Neutrophil (primary cell): Measurements from ENCODE around the gene IRAK3.
"Not testable (repeated sequence)": the region's sequence is repeated elsewhere in the genome, so short reads cannot be mapped to it uniquely, and the experiment has no call there.

Experiments
- H3K27ac ChIP-seq: fragments of 200-600 bp; sonication (generic); 2 replicates; pipeline ENCODE4 v1.5.1; 2016; ENCODE audit warnings: mild to moderate bottlenecking, moderate library complexity
- H3K27me3 ChIP-seq: fragments of 200-600 bp; sonication (generic); 2 replicates; pipeline ENCODE4 v1.6.0; 2016; ENCODE audit warnings: mild to moderate bottlenecking
- H3K36me3 ChIP-seq: fragments of 200-600 bp; sonication (generic); 2 replicates; pipeline ENCODE4 v1.5.1; 2017
- H3K4me1 ChIP-seq, 2 experiments: fragments of 200-600 bp in 1 of 2; sonication (generic) in 1 of 2; 1 replicate in 1 of 2; 2 replicates in 1 of 2; pipeline versions ENCODE4 v1.5.1 to v1.6.1; 2013 to 2016; ENCODE audit warnings: low read depth in 1 of 2, low read length in 1 of 2, mild to moderate bottlenecking in 1 of 2, moderate library complexity in 1 of 2; ENCODE audit not compliant: control insufficient read depth in 1 of 2, insufficient read depth in 1 of 2
- H3K4me3 ChIP-seq, 2 experiments: fragments of 200-600 bp in 1 of 2; sonication (generic) in 1 of 2; 1 replicate in 1 of 2; 2 replicates in 1 of 2; pipeline ENCODE4 v1.5.1; 2013 to 2016; ENCODE audit warnings: low read depth in 1 of 2, low read length in 1 of 2, mild to moderate bottlenecking in 1 of 2, moderate library complexity in 1 of 2
- H3K9me3 ChIP-seq: fragments of 200-600 bp; sonication (generic); 2 replicates; pipeline ENCODE4 v1.5.1; 2016
- CTCF ChIP-seq: fragments of 200-600 bp; sonication (generic); IDR thresholded peaks from 2 replicates; pipeline ENCODE4 v1.5.1; 2016; ENCODE audit warnings: antibody characterized with exemption

The IRAK3 gene

GRCh38 chr12:66199831-66200509, 11.0 kb downstream of the IRAK3 start:
- Histone ChIP-seq H3K27ac (peak overlapping the region; percentile 3), H3K4me1 (peaks cover 38 to 58% of the 10 kb centered on the region in 2 experiments), H3K4me3 (no peak overlapping the region), H3K27me3 (no peaks in the 10 kb centered on the region), H3K36me3 (peaks cover 3% of the 10 kb centered on the region), H3K9me3 (no peaks in the 10 kb centered on the region)
- no peak for TF ChIP-seq CTCF

GRCh38 chr12:66203820-66204219, 14.8 kb downstream of the IRAK3 start:
- no peak for TF ChIP-seq CTCF
- H3K27ac ChIP-seq = peak overlapping the region; percentile 45
- H3K9me3 ChIP-seq = no peaks in the 10 kb centered on the region

GRCh38 chr12:66206141-66206540, 17.1 kb downstream of the IRAK3 start:
- TF ChIP-seq CTCF = no peak
- Histone ChIP-seq H3K9me3 (no peaks in the 10 kb centered on the region), H3K36me3 (peaks cover 3% of the 10 kb centered on the region)

More at GRCh38 chr12:66203820-66204219, 14.8 kb downstream of the IRAK3 start:
- Histone ChIP-seq H3K4me1 (peaks cover 9 to 19% of the 10 kb centered on the region in 2 experiments), H3K4me3 (no peak overlapping the region), H3K27me3 (no peaks in the 10 kb centered on the region), H3K36me3 (peaks cover 3% of the 10 kb centered on the region)

GRCh38 chr12:66210840-66211239, 21.8 kb downstream of the IRAK3 start:
- no peaks in the 10 kb centered on the region for H3K27me3 ChIP-seq
- peak overlapping the region; percentile 61 for H3K27ac ChIP-seq
- peaks cover 17 to 20% of the 10 kb centered on the region in 2 experiments for H3K4me1 ChIP-seq
- H3K36me3 ChIP-seq = peaks cover 11% of the 10 kb centered on the region
- no peak for TF ChIP-seq CTCF
- no peaks in the 10 kb centered on the region for H3K9me3 ChIP-seq
- no peak overlapping the region for H3K4me3 ChIP-seq

More at GRCh38 chr12:66206141-66206540, 17.1 kb downstream of the IRAK3 start:
- Histone ChIP-seq H3K4me3 (no peak overlapping the region), H3K27me3 (no peaks in the 10 kb centered on the region), H3K27ac (peak overlapping the region; percentile 7), H3K4me1 (peaks cover 10% of the 10 kb centered on the region in 2 experiments)

GRCh38 chr12:66211573-66211972, 22.6 kb downstream of the IRAK3 start:
- not testable (repeated sequence) for H3K27me3 ChIP-seq, H3K9me3 ChIP-seq, H3K4me3 ChIP-seq
- H3K4me1 ChIP-seq = peaks cover 17 to 20% of the 10 kb centered on the region in 2 experiments
- peaks cover 11% of the 10 kb centered on the region for H3K36me3 ChIP-seq
- H3K27ac ChIP-seq = peak overlapping the region; percentile 61

GRCh38 chr12:66213011-66213410, 24.0 kb downstream of the IRAK3 start:
- H3K27ac ChIP-seq, H3K9me3 ChIP-seq, H3K4me3 ChIP-seq, H3K27me3 ChIP-seq: not testable (repeated sequence)
- Histone ChIP-seq H3K36me3 (peaks cover 11% of the 10 kb centered on the region), H3K4me1 (peaks cover 17 to 25% of the 10 kb centered on the region in 2 experiments)
